HEK293 (cell line): Measurements from ENCODE around the gene JUP.

Source experiments
- GLI2 ChIP-seq: fragments of 450-650 bp; formaldehyde crosslinking; IDR thresholded peaks from 2 replicates; pipeline ENCODE4; 2017; ENCODE audit warnings: missing biosample characterization, missing genetic modification characterization, low read depth, borderline replicate concordance
- KLF17 ChIP-seq: fragments of 450-650 bp; formaldehyde crosslinking; IDR thresholded peaks from 2 replicates; pipeline ENCODE4 v1.5.1; 2016; ENCODE audit warnings: missing biosample characterization, missing genetic modification characterization
- KLF8 ChIP-seq: fragments of 450-650 bp; formaldehyde crosslinking; IDR thresholded peaks from 2 replicates; pipeline ENCODE4 v1.5.1; 2016; ENCODE audit warnings: missing biosample characterization, missing genetic modification characterization
- KLF9 ChIP-seq: fragments of 450-650 bp; formaldehyde crosslinking; IDR thresholded peaks from 2 replicates; pipeline ENCODE4 v1.5.1; 2016; ENCODE audit warnings: missing biosample characterization, missing genetic modification characterization, low read depth
- RBAK ChIP-seq: fragments of 450-650 bp; formaldehyde crosslinking; IDR thresholded peaks from 2 replicates; pipeline ENCODE4 v1.5.1; 2016; ENCODE audit warnings: missing biosample characterization, missing genetic modification characterization
- REST ChIP-seq: fragments of 450-650 bp; formaldehyde crosslinking; IDR thresholded peaks from 2 replicates; pipeline ENCODE4 v1.5.1; 2016; ENCODE audit warnings: missing biosample characterization, missing genetic modification characterization
- ZBTB10 ChIP-seq: fragments of 450-650 bp; formaldehyde crosslinking; IDR thresholded peaks from 2 replicates; pipeline ENCODE4 v1.5.1; 2016; ENCODE audit warnings: missing biosample characterization, missing genetic modification characterization
- ZBTB26 ChIP-seq: fragments of 450-650 bp; formaldehyde crosslinking; optimal IDR thresholded peaks from 2 replicates; pipeline ENCODE3; 2016; ENCODE audit warnings: missing biosample characterization, mild to moderate bottlenecking, missing genetic modification characterization
- ZBTB44 ChIP-seq: fragments of 450-650 bp; IDR thresholded peaks from 2 replicates; pipeline ENCODE4 v1.5.1; 2018; ENCODE audit warnings: missing biosample characterization, mild to moderate bottlenecking, missing genetic modification characterization
- ZNF10 ChIP-seq: fragments of 450-650 bp; formaldehyde crosslinking; IDR thresholded peaks from 2 replicates; pipeline ENCODE4 v1.5.1; 2017; ENCODE audit warnings: missing biosample characterization, missing genetic modification characterization
- ZNF140 ChIP-seq: fragments of 450-650 bp; formaldehyde crosslinking; IDR thresholded peaks from 2 replicates; pipeline ENCODE4 v1.5.1; 2016; ENCODE audit warnings: missing biosample characterization, missing genetic modification characterization
- ZNF146 ChIP-seq: fragments of 450-650 bp; formaldehyde crosslinking; IDR thresholded peaks from 2 replicates; pipeline ENCODE4 v1.5.1; 2016; ENCODE audit warnings: missing biosample characterization, missing genetic modification characterization
- ZNF184 ChIP-seq: fragments of 450-650 bp; IDR thresholded peaks from 2 replicates; pipeline ENCODE4 v1.5.1; 2018; ENCODE audit warnings: missing biosample characterization, mild to moderate bottlenecking, missing genetic modification characterization
- ZNF214 ChIP-seq: fragments of 450-650 bp; formaldehyde crosslinking; IDR thresholded peaks from 2 replicates; pipeline ENCODE4 v1.5.1; 2017; ENCODE audit warnings: missing biosample characterization, mild to moderate bottlenecking, missing genetic modification characterization, borderline replicate concordance
- ZNF311 ChIP-seq: fragments of 450-650 bp; formaldehyde crosslinking; IDR thresholded peaks from 2 replicates; pipeline ENCODE4 v1.5.1; 2017; ENCODE audit warnings: missing biosample characterization, missing genetic modification characterization, borderline replicate concordance
- ZNF354C ChIP-seq: fragments of 450-650 bp; formaldehyde crosslinking; IDR thresholded peaks from 2 replicates; pipeline ENCODE4 v1.5.1; 2016; ENCODE audit warnings: missing biosample characterization, missing genetic modification characterization, low read depth, borderline replicate concordance
- ZNF362 ChIP-seq: fragments of 450-650 bp; formaldehyde crosslinking; IDR thresholded peaks from 2 replicates; pipeline ENCODE4 v1.5.1; 2016; ENCODE audit warnings: missing biosample characterization, missing genetic modification characterization
- ZNF404 ChIP-seq: fragments of 450-650 bp; formaldehyde crosslinking; IDR thresholded peaks from 2 replicates; pipeline ENCODE4 v1.5.1; 2017; ENCODE audit warnings: missing biosample characterization, missing genetic modification characterization
- ZNF416 ChIP-seq: fragments of 450-650 bp; formaldehyde crosslinking; IDR thresholded peaks from 2 replicates; pipeline ENCODE4 v1.5.1; 2016; ENCODE audit warnings: missing biosample characterization, missing genetic modification characterization
- ZNF548 ChIP-seq: fragments of 450-650 bp; formaldehyde crosslinking; IDR thresholded peaks from 2 replicates; pipeline ENCODE4 v1.5.1; 2016; ENCODE audit warnings: missing biosample characterization, missing genetic modification characterization
- ZNF558 ChIP-seq: fragments of 450-650 bp; formaldehyde crosslinking; IDR thresholded peaks from 2 replicates; pipeline ENCODE4 v1.5.1; 2016; ENCODE audit warnings: missing biosample characterization, missing genetic modification characterization
- ZNF585B ChIP-seq: fragments of 450-650 bp; formaldehyde crosslinking; IDR thresholded peaks from 2 replicates; pipeline ENCODE4 v1.5.1; 2016; ENCODE audit warnings: missing biosample characterization, missing genetic modification characterization
- ZNF670 ChIP-seq: fragments of 450-650 bp; formaldehyde crosslinking; IDR thresholded peaks from 2 replicates; pipeline ENCODE4 v1.5.1; 2016; ENCODE audit warnings: missing biosample characterization, missing genetic modification characterization, low read depth
- ZNF777 ChIP-seq: fragments of 450-650 bp; formaldehyde crosslinking; IDR thresholded peaks from 2 replicates; pipeline ENCODE4 v1.5.1; 2017; ENCODE audit warnings: missing biosample characterization, missing genetic modification characterization, borderline replicate concordance
- ZNF791 ChIP-seq: fragments of 450-650 bp; formaldehyde crosslinking; IDR thresholded peaks from 2 replicates; pipeline ENCODE4 v1.5.1; 2016; ENCODE audit warnings: missing biosample characterization, missing genetic modification characterization
- ZNF792 ChIP-seq: fragments of 450-650 bp; formaldehyde crosslinking; IDR thresholded peaks from 2 replicates; pipeline ENCODE4 v1.5.1; 2016; ENCODE audit warnings: missing biosample characterization, missing genetic modification characterization
- ZNF830 ChIP-seq: fragments of 450-650 bp; IDR thresholded peaks from 2 replicates; pipeline ENCODE4 v1.5.0; 2018; ENCODE audit warnings: missing biosample characterization, missing genetic modification characterization, low read depth, mild to moderate bottlenecking, moderate library complexity
- ZNF843 ChIP-seq: fragments of 450-650 bp; formaldehyde crosslinking; IDR thresholded peaks from 2 replicates; pipeline ENCODE4 v1.5.1; 2016; ENCODE audit warnings: missing biosample characterization, missing genetic modification characterization

JUP gene

GRCh38 chr17:41801374-41802271 is 15.1 kb upstream of the JUP start (continued):
- TF ChIP-seq REST (tag by site-specific recombination) (no peak), ZNF548 (no peak), RBAK (tag by site-specific recombination) (no peak), ZNF214 (tag by site-specific recombination) (no peak), ZNF791 (tag by site-specific recombination) (no peak), ZNF184 (tag by site-specific recombination) (no peak), ZBTB10 (tag by site-specific recombination) (0 out of 2 replicates have a peak, but pooled peaks have one; percentile 38), ZNF792 (tag by site-specific recombination) (peak; percentile 53; the same call in 1 of the 2 replicates), KLF17 (tag by site-specific recombination) (peak; percentile 92), ZBTB26 (no peak), KLF8 (peak; percentile 82), ZNF670 (no peak), ZNF585B (tag by site-specific recombination) (no peak), ZNF311 (tag by site-specific recombination) (no peak), ZNF843 (peak; percentile 27; the same call in 1 of the 2 replicates), ZNF10 (no peak; the same call in 1 of the 2 replicates), ZNF362 (tag by site-specific recombination) (no peak), ZNF416 (tag by site-specific recombination) (no peak), ZNF830 (tag by site-specific recombination) (no peak), ZNF777 (tag by site-specific recombination) (no peak), ZNF146 (tag by site-specific recombination) (no peak), ZNF404 (no peak), ZBTB44 (tag by site-specific recombination) (no peak), ZNF140 (tag by site-specific recombination) (no peak), ZNF354C (no peak), KLF9 (tag by site-specific recombination) (no peak), GLI2 (tag by site-specific recombination) (no peak), ZNF558 (tag by site-specific recombination) (no peak)
